CD14-positive monocyte (primary cell): ENCODE data around the gene AMOTL2. TPM values are rescaled to one million over a fixed set of nuclear protein-coding genes. Genes with fewer than 3 reads are reported as not detected.

Source experiments
- DNase-seq, 3 donors: peaks; one replicate each; pipeline ENCODE4 v3.0.0-alpha.2; 2011 to 2022
- H2AFZ ChIP-seq: 2 replicates; pipeline ENCODE4 v1.6.0; 2012; ENCODE audit warnings: mild to moderate bottlenecking, low read depth, low read length, inconsistent platforms; ENCODE audit not compliant: insufficient read depth, poor library complexity, severe bottlenecking
- H3K27ac ChIP-seq, 2 donors: 1 replicate in 1 of 2; 2 replicates in 1 of 2; pipeline ENCODE4 v1.5.1; 2012 to 2013; ENCODE audit warnings: low read length in 2 of 2, control low read depth in 1 of 2, inconsistent platforms in 1 of 2, low read depth in 1 of 2, mild to moderate bottlenecking in 1 of 2
- H3K27me3 ChIP-seq, 2 donors: one replicate each; pipeline versions ENCODE4 v1.6.0 to v1.6.1; 2011 to 2013; ENCODE audit warnings: low read length in 2 of 2; ENCODE audit not compliant: control insufficient read depth in 2 of 2, insufficient read depth in 2 of 2
- H3K36me3 ChIP-seq, 2 donors: replicated peaks in 1 of 2; 1 replicate in 1 of 2; 2 replicates in 1 of 2; pipeline versions ENCODE4 v1.5.1 to v1.6.1; 2012 to 2013; ENCODE audit warnings: low read length in 2 of 2, control low read depth in 1 of 2, inconsistent platforms in 1 of 2, mild to moderate bottlenecking in 1 of 2; ENCODE audit not compliant: insufficient read depth in 2 of 2, control insufficient read depth in 1 of 2
- H3K4me1 ChIP-seq, 2 donors: 1 replicate in 1 of 2; 2 replicates in 1 of 2; pipeline versions ENCODE4 v1.5.1 to v1.6.1; 2012 to 2013; ENCODE audit warnings: low read length in 2 of 2, control low read depth in 1 of 2, inconsistent platforms in 1 of 2, mild to moderate bottlenecking in 1 of 2, moderate library complexity in 1 of 2; ENCODE audit not compliant: insufficient read depth in 2 of 2, control insufficient read depth in 1 of 2
- H3K4me2 ChIP-seq: replicated peaks from 2 replicates; pipeline ENCODE3; 2012; ENCODE audit warnings: low read length, moderate library complexity, mild to moderate bottlenecking; ENCODE audit not compliant: poor library complexity, severe bottlenecking; ENCODE audit errors: extremely low read depth
- H3K4me3 ChIP-seq, 3 experiments: fragments of 200-600 bp in 1 of 3; sonication (generic) in 1 of 3; replicated peaks in 1 of 3; 1 replicate in 2 of 3; 2 replicates in 1 of 3; pipeline ENCODE4 v1.5.1; 2011 to 2013; ENCODE audit warnings: low read length in 3 of 3, mild to moderate bottlenecking in 3 of 3, control low read depth in 2 of 3, low read depth in 2 of 3, inconsistent platforms in 1 of 3, moderate library complexity in 1 of 3
- H3K79me2 ChIP-seq: 2 replicates; pipeline ENCODE4 v1.6.0; 2012; ENCODE audit warnings: mild to moderate bottlenecking, control low read depth, inconsistent platforms, low read length, moderate library complexity; ENCODE audit not compliant: insufficient read depth
- H3K9ac ChIP-seq: 2 replicates; pipeline ENCODE4 v1.6.0; 2017; ENCODE audit warnings: low read length, mild to moderate bottlenecking; ENCODE audit not compliant: insufficient read depth, poor library complexity, severe bottlenecking
- H3K9me3 ChIP-seq, 2 donors: replicated peaks in 1 of 2; 1 replicate in 1 of 2; 2 replicates in 1 of 2; pipeline versions ENCODE4 v1.5.1 to v1.6.1; 2012 to 2013; ENCODE audit warnings: low read length in 2 of 2, control low read depth in 1 of 2; ENCODE audit not compliant: control insufficient read depth in 1 of 2, insufficient read depth in 1 of 2
- H4K20me1 ChIP-seq: 2 replicates; pipeline ENCODE4 v1.6.0; 2012; ENCODE audit warnings: mild to moderate bottlenecking, low read length, control low read depth, moderate library complexity; ENCODE audit not compliant: insufficient read depth
- H3K27ac Mint-ChIP-seq, 7 donors: one replicate each; pipeline ENCODE4 v1.8.0; 2020; ENCODE audit warnings: mild to moderate bottlenecking in 7 of 7, mixed read lengths in 7 of 7, moderate library complexity in 6 of 7, inconsistent platforms in 2 of 7
- H3K27me3 Mint-ChIP-seq, 3 donors: one replicate each; pipeline ENCODE4 v1.8.0; 2021 to 2022; ENCODE audit warnings: low read depth in 3 of 3, mild to moderate bottlenecking in 3 of 3, mixed read lengths in 3 of 3, moderate library complexity in 3 of 3, inconsistent platforms in 1 of 3
- H3K36me3 Mint-ChIP-seq, 2 donors: one replicate each; pipeline ENCODE4 v1.8.0; 2020; ENCODE audit warnings: mixed read lengths in 2 of 2, inconsistent platforms in 1 of 2, mild to moderate bottlenecking in 1 of 2
- H3K4me1 Mint-ChIP-seq: one replicate; pipeline ENCODE4 v1.8.0; 2020; ENCODE audit warnings: mild to moderate bottlenecking, mixed read lengths
- H3K4me3 Mint-ChIP-seq, 2 donors: one replicate each; pipeline ENCODE4 v1.8.0; 2020; ENCODE audit warnings: mild to moderate bottlenecking in 2 of 2, mixed read lengths in 2 of 2, moderate library complexity in 1 of 2
- H3K9me3 Mint-ChIP-seq, 7 donors: one replicate each; pipeline ENCODE4 v1.8.0; 2020 to 2022; ENCODE audit warnings: mixed read lengths in 7 of 7, mild to moderate bottlenecking in 6 of 7, moderate library complexity in 6 of 7, inconsistent platforms in 2 of 7
- CTCF ChIP-seq: fragments of 200-600 bp; IDR thresholded peaks from one replicate; pipeline ENCODE4 v1.8.0; 2022; ENCODE audit warnings: antibody characterized with exemption, mild to moderate bottlenecking
- WGBS: methylation state at CpG from one replicate; pipeline ENCODE4 v1.1.5; 2013; ENCODE audit warnings: missing lambda C conversion rate; ENCODE audit not compliant: insufficient coverage; 5-methylcytosine and 5-hydroxymethylcytosine counted together
- intact Hi-C, 2 donors: fragments of 100-400 bp; cut with micrococcal nuclease; formaldehyde crosslinking; loops; one replicate each; pipeline versions ENCODE4 v1.15.0 to v1.15.1; 2023
- polyA plus RNA-seq, 3 donors: library from polyadenylated mRNA; depleted of rRNA in 1 of 3; unstranded in 2 of 3; stranded (reverse) in 1 of 3; fragments of 300-500 nt in 2 of 3; fragments of >200 nt in 1 of 3; fragmentation: Illumina TruSeq in 2 of 3; gene quantifications; 1 replicate in 2 of 3; 2 replicates in 1 of 3; pipeline ENCODE4 v1.2.3, GENCODE V29; 2012 to 2021

AMOTL2 gene
- polyA plus RNA-seq, 3 donors, result 0.01 TPM; not detected in 2

DNA sequence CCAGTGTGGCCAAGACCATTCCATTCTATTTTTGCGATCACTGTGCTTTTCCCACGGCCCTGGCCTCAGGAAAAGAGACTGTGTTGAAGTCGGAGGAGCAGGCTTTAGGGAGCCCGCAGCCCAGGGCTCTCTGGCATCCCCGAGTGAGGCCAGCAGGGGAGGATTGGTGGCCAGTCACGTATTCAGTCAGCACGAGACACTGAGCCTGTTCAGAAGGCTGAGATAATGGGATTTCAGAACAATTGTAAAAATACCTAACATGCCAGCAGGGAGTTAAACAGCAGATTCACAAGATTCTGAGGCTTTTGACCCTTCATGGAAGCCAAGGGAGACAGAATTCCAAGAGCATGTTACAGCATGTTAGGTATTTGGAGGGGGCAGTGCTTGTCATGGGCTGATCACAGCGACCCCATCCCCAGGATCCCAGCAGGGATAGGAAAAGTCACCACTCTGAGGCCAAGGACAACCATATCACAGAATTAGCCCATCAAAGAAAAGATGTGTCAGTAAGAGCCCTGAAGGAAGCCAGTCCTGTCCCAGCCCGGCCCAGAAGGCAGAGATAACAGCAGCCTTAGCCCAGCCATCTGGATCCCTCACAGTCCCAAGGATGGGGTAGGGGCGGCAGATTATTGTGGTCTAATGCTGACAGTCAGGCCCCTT is 40.6 kb downstream of the AMOTL2 start:
- Histone ChIP-seq H3K79me2 (no peaks in the 10 kb centered on the region), H3K9me3 (no peaks in the 10 kb centered on the region), H3K4me1 (no peaks in the 10 kb centered on the region), H3K27me3 (no peaks in the 10 kb centered on the region), H3K4me2 (no peak overlapping the region), H4K20me1 (no peaks in the 10 kb centered on the region), H3K27ac (no peak overlapping the region), H2AFZ (no peak overlapping the region), H3K9ac (no peak overlapping the region), H3K36me3 (no peaks in the 10 kb centered on the region), H3K4me3 (no peak overlapping the region)
- Mint-ChIP-seq H3K27me3 (peaks cover 4 to 8% (median 6%) of the 10 kb centered on the region in 3 donors), H3K9me3 (no peaks in the 10 kb centered on the region), H3K4me3 (no peak overlapping the region), H3K4me1 (no peaks in the 10 kb centered on the region), H3K36me3 (no peaks in the 10 kb centered on the region), H3K27ac (no peak overlapping the region)
- no peak for TF ChIP-seq CTCF
- no peak for DNase-seq
- 94% methylated on average over 7 of the region's 10 CpGs for WGBS
- intact Hi-C loops, result loop anchor here in 1 of 2 donors (10.0 kb wide), 1 partner anchor 121 kb away; no protein-coding TSS in a partner anchor

- Histone ChIP-seq H3K9me3 (no peaks in the 10 kb centered on the region), H3K4me3 (no peak overlapping the region), H4K20me1 (no peaks in the 10 kb centered on the region), H3K79me2 (no peaks in the 10 kb centered on the region), H3K4me1 (no peaks in the 10 kb centered on the region), H3K9ac (no peak overlapping the region), H3K4me2 (no peak overlapping the region), H3K27ac (no peak overlapping the region), H3K36me3 (no peaks in the 10 kb centered on the region), H3K27me3 (no peaks in the 10 kb centered on the region), H2AFZ (no peak overlapping the region)
- Mint-ChIP-seq H3K4me1 (peaks cover 4% of the 10 kb centered on the region), H3K9me3 (no peaks in the 10 kb centered on the region), H3K27ac (no peak overlapping the region), H3K36me3 (no peaks in the 10 kb centered on the region), H3K27me3 (peaks cover 3 to 7% (median 4%) of the 10 kb centered on the region in 3 donors), H3K4me3 (no peak overlapping the region)
- WGBS, result 97% methylated on average over 6 of the region's 6 CpGs
- intact Hi-C loops, result loop anchor here in 1 of 2 donors (10.0 kb wide), 1 partner anchor 122 kb away; no protein-coding TSS in a partner anchor
- no peak for DNase-seq
- TF ChIP-seq CTCF, result no peak
Measured at GRCh38 chr3:134332344-134332743, 41.9 kb downstream of the AMOTL2 start.
